ENCODE data around the gene COL4A2. TPM values are rescaled to one million over a fixed set of nuclear protein-coding genes. Genes with fewer than 3 reads are reported as not detected.

COL4A2 gene
- polyA plus RNA-seq, 1 experiment: 208 TPM

DNA sequence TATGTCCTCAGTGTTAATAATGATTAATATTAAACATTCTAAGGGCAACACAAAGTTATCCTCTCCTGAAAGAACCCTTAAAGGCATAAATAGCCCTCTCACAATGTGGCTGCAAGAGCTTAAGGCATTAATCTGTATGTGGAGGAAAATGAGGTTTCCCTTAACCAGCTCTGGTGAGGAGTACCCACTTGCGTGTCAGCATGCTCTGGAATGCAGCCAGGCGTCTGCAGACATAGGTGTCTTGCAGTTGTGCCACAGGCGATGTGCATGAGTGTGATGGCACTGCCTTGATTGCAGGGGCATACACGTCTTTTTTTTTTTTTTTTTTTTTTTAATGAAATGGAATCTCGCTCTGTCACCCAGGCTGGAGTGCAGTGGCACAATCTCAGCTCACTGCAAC, 162.5 kb downstream of the COL4A2 start:
- DNase-seq (ENCODE audit: low read depth, low spot score): no peak
- Histone ChIP-seq H3K9me3 (ENCODE audit: control insufficient read depth, insufficient read depth, low read length) (no peaks in the 10 kb centered on the region), H3K27ac (ENCODE audit: low read depth, low read length) (no peak overlapping the region), H3K4me3 (ENCODE audit: low read depth, low read length) (no peak overlapping the region), H3K27me3 (ENCODE audit: control insufficient read depth, insufficient read depth, low read length) (no peaks in the 10 kb centered on the region)
- TF ChIP-seq, protein P1, sequence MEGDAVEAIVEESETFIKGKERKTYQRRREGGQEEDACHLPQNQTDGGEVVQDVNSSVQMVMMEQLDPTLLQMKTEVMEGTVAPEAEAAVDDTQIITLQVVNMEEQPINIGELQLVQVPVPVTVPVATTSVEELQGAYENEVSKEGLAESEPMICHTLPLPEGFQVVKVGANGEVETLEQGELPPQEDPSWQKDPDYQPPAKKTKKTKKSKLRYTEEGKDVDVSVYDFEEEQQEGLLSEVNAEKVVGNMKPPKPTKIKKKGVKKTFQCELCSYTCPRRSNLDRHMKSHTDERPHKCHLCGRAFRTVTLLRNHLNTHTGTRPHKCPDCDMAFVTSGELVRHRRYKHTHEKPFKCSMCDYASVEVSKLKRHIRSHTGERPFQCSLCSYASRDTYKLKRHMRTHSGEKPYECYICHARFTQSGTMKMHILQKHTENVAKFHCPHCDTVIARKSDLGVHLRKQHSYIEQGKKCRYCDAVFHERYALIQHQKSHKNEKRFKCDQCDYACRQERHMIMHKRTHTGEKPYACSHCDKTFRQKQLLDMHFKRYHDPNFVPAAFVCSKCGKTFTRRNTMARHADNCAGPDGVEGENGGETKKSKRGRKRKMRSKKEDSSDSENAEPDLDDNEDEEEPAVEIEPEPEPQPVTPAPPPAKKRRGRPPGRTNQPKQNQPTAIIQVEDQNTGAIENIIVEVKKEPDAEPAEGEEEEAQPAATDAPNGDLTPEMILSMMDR (IDR thresholded peaks at IDR 0.05; ENCODE audit: low read depth, low read length): no peak
- ChIA-PET POLR2A (no interaction called here), CTCF (interaction anchor here (1.1 kb wide), 1 partner anchor 14 kb away, joined by 4 read pairs; no protein-coding TSS in a partner anchor)

DNA sequence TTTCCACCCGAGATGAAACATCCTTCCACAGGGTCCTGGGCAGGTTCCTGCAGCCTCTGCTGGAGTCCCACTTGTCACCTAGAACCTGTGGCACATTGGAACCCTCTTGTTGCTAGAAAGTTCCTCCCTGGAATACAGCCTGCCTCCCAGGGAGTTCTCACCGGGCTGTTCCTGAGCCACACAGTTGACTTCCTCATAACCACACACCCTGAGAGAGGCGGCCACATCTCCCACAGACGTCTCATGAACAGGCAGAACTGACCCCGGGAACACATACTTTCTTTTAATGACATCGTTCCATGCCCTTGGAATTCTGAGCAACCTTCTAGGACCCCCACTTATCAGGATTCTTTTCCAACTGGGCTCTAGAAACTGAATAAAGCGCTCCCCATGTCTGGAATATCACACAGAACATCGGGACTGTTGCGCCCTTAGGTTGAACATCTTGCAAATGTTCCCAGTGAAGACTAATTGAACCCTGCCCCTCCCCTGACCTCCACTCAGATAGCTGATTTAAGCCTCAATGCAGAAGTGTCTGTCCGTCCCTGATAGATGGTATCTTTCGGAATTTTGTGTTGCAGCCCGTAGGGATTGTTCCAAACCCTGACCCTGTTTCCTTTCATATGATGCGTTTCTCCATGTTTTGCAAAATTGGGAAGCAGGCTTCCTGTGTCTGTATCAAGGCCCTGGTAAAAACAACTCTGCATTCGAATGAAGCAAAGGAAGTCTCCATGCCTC, 163.4 kb downstream of the COL4A2 start:
- CTCF ChIA-PET: interaction anchor here (1.1 kb wide), 1 partner anchor 15 kb away, joined by 4 read pairs; no protein-coding TSS in a partner anchor
- Histone ChIP-seq H3K9me3 (ENCODE audit: control insufficient read depth, insufficient read depth, low read length) (no peaks in the 10 kb centered on the region), H3K27me3 (ENCODE audit: control insufficient read depth, insufficient read depth, low read length) (no peaks in the 10 kb centered on the region), H3K4me3 (ENCODE audit: low read depth, low read length) (no peak overlapping the region), H3K27ac (ENCODE audit: low read depth, low read length) (no peak overlapping the region)
- TF ChIP-seq, protein P1 (IDR thresholded peaks at IDR 0.05; ENCODE audit: low read depth, low read length): no peak
- DNase-seq (ENCODE audit: low read depth, low spot score): no peak
- POLR2A ChIA-PET: no interaction called here

DNA sequence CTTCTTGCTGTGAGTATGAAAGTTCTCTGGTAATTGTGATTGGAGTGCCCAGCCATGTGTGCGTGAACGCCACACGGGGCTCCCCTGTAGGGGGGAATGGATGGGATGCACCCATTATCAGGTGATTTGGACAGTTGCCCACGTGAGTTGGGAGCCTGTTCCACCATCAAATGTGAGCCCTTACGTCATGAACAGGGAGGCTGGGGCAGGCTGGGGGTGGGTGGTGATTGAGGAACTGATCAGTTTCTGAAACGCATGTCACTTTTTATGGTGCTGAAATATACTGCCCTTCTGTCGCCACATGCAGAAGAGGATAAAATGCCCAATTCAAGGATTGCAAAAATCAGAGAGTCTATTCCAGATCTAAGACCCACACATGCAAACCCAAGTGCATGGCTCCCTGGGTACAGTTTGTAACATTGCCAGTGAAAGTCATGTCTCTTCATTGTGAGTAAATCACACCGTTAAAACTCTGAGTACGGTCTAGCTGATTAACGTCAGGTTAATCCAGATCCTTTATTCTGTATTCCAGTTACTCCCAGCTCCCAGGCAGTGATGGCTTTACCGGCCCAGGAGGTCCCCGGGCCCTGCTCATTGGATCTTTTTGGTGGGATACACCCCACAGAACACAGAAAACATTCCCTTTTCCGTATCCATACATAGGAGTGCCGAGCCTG, 164.2 kb downstream of the COL4A2 start:
- CTCF ChIA-PET: interaction anchor here (1.1 kb wide), 1 partner anchor 15 kb away, joined by 4 read pairs; no protein-coding TSS in a partner anchor
- no peak for DNase-seq (ENCODE audit: low read depth, low spot score)

DNA sequence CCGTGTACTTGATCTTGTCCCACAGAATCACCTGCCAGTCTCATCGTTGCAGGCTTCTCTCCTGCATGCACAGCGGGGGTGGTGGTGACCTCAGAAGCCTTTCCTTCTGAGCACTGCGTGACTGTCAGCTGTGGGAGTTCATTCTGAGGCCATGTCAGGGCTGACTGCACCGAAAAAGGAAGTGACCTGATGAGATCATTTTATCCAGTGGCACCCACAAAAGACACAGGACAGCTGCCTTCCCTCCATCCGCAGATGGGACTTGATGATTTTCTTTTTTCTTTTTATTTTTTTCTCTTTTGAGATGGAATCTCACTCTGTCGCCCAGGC, 164.7 kb downstream of the COL4A2 start:
- POLR2A ChIA-PET: no interaction called here

More for the DNA sequence above, 164.2 kb downstream of the COL4A2 start:
- H3K4me3 ChIP-seq (ENCODE audit: low read depth, low read length): no peak overlapping the region
- TF ChIP-seq, protein P1 (IDR thresholded peaks at IDR 0.05; ENCODE audit: low read depth, low read length): no peak
- no peak overlapping the region for H3K27ac ChIP-seq (ENCODE audit: low read depth, low read length)
- no peaks in the 10 kb centered on the region for H3K9me3 ChIP-seq (ENCODE audit: control insufficient read depth, insufficient read depth, low read length)
- POLR2A ChIA-PET: no interaction called here
- H3K27me3 ChIP-seq (ENCODE audit: control insufficient read depth, insufficient read depth, low read length): no peaks in the 10 kb centered on the region

More for the DNA sequence above, 164.7 kb downstream of the COL4A2 start:
- Histone ChIP-seq H3K27ac (ENCODE audit: low read depth, low read length) (no peak overlapping the region), H3K9me3 (ENCODE audit: control insufficient read depth, insufficient read depth, low read length) (no peaks in the 10 kb centered on the region), H3K27me3 (ENCODE audit: control insufficient read depth, insufficient read depth, low read length) (no peaks in the 10 kb centered on the region), H3K4me3 (ENCODE audit: low read depth, low read length) (no peak overlapping the region)
- DNase-seq (ENCODE audit: low read depth, low spot score): no peak
- TF ChIP-seq, protein P1 (IDR thresholded peaks at IDR 0.05; ENCODE audit: low read depth, low read length): no peak
- CTCF ChIA-PET: interaction anchor here (1.1 kb wide), 1 partner anchor 16 kb away, joined by 4 read pairs; no protein-coding TSS in a partner anchor
